ENCODE data around the gene PPP1R13B.
A peak's percentile ranks its signal among the peaks of the same experiment; 100 is the strongest.

The PPP1R13B gene

DNA sequence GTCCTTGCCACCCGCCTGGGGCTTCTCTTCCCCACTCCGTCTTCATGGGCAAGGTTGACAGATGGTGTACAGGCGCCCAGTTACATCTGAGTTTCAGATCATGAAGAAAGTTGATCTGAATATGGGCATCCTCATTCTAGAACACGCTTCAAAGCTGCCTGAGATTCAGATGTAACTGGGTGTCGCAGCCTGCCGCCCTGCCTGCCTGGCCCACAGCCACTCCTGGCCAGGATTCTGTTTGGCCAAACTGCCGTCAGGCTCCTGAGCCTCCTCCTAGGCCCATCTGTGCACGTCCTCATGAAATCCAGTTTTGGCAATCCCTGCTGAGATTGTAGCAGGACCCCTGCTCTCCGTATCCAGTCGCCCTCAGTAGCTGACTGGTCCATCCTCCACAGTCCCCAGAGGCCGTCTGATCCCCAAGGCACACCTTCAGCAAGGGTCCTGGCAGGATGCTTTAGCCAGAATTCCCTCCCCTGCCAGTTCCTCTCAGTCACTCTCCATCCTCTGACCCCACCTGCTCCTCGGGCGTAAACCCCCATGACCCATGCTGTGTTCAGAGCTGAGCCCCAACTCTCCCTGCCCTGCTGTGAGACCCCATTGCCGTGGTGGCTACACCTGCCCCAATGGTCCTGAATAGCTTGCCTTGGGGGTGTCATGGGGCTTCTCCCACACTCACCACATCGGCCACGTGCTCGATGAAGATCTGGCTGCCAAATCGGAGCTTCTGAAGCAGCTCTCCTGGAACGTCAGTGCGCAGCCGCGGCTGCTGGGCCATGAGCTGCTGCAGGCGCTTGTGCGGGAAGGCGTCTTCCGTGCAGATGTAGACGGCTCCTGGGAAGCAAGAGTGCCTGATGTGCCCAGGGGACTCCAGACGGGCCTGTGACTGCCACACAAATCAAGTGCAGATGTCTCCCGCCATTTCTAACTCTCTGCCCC, 144.6 kb downstream of the PPP1R13B start:
- H3K4ac ChIP-seq (ENCODE audit: low read length) = no peak overlapping the region
- no CpG with 5 or more reads among the region's 29 CpGs for WGBS, 2 donors (ENCODE audit: extremely low coverage in 2 of 2, insufficient read length in 2 of 2, insufficient replicate concordance in 1 of 2)
- peaks cover 0 to 29% of the 10 kb centered on the region in 2 donors for H3K4me1 ChIP-seq (ENCODE audit: control insufficient read depth in 2 of 2, insufficient read depth in 1 of 2, low read depth in 1 of 2, low read length in 2 of 2)
- H2AK5ac ChIP-seq (ENCODE audit: low read depth, low read length) = no peak overlapping the region
- no peaks in the 10 kb centered on the region for H3K9me3 ChIP-seq (replicated peaks in 1 of 2; ENCODE audit: control insufficient read depth in 2 of 2, insufficient read depth in 1 of 2, low read depth in 1 of 2, low read length in 2 of 2)
- H3K9ac ChIP-seq (ENCODE audit: low read depth, low read length, poor library complexity) = peak overlapping the region; percentile 45
- H3K27me3 ChIP-seq (ENCODE audit: control insufficient read depth in 3 of 3, insufficient read depth in 3 of 3, low read depth in 1 of 3, low read length in 3 of 3) = no peaks in the 10 kb centered on the region
- no peak for DNase-seq (ENCODE audit: low spot score)
- H3K79me1 ChIP-seq (ENCODE audit: low read depth, low read length) = peaks cover 7% of the 10 kb centered on the region
- H3K4me3 ChIP-seq (ENCODE audit: low read length in 2 of 2) = no peak overlapping the region
- H2BK5ac ChIP-seq (ENCODE audit: low read length) = no peak overlapping the region
- H2AFZ ChIP-seq (ENCODE audit: low read length) = no peak overlapping the region
- H3K23ac ChIP-seq (ENCODE audit: low read depth, low read length, poor library complexity) = peak overlapping the region; percentile 22
- peaks cover 65 to 96% of the 10 kb centered on the region in 2 donors for H3K36me3 ChIP-seq (replicated peaks in 1 of 2; ENCODE audit: control insufficient read depth in 2 of 2, insufficient read depth in 2 of 2, low read length in 2 of 2)
- no peak overlapping the region for H2BK12ac ChIP-seq (ENCODE audit: low read length)
- H4K91ac ChIP-seq (ENCODE audit: low read depth, low read length, poor library complexity) = no peak overlapping the region
- no peak overlapping the region for H3K4me2 ChIP-seq (ENCODE audit: insufficient read depth, low read length, poor library complexity, severe bottlenecking)
- H3K14ac ChIP-seq (ENCODE audit: low read length) = no peak overlapping the region
- H3K18ac ChIP-seq (ENCODE audit: low read length) = no peak overlapping the region
- no peak overlapping the region for H3K27ac ChIP-seq (replicated peaks; ENCODE audit: low read length)
- no peak overlapping the region for H2BK15ac ChIP-seq (ENCODE audit: low read length)
- no peak overlapping the region for H2BK120ac ChIP-seq (ENCODE audit: low read depth, low read length)
- H4K8ac ChIP-seq (ENCODE audit: low read depth, low read length) = no peak overlapping the region

DNA sequence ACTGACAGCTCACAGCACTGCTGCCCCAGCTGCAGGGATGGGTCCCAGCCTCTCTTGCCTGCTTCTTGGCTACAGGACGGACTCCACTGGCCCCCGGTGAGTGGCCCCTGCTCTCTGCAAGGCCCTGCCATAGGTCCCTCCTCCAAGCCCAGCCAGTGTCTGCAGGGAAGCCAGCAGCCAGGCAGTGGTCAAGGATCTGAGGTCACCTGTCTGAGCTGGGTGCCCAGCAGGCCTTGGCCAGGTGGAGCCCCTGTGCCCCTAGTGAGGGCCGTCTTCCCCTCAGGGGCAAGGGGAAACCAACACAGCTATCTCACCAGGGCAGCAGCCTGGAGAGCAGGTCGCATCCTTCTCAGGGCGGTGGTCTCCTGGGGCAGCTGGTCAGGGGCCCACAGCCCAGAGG, 145.3 kb downstream of the PPP1R13B start:
- Histone ChIP-seq H3K36me3 (replicated peaks in 1 of 2; ENCODE audit: control insufficient read depth in 2 of 2, insufficient read depth in 2 of 2, low read length in 2 of 2) (peaks cover 62 to 96% of the 10 kb centered on the region in 2 donors), H2BK120ac (ENCODE audit: low read depth, low read length) (no peak overlapping the region), H2BK15ac (ENCODE audit: low read length) (no peak overlapping the region), H2BK5ac (ENCODE audit: low read length) (no peak overlapping the region), H4K8ac (ENCODE audit: low read depth, low read length) (no peak overlapping the region), H3K23ac (ENCODE audit: low read depth, low read length, poor library complexity) (no peak overlapping the region), H3K79me1 (ENCODE audit: low read depth, low read length) (peaks cover 10% of the 10 kb centered on the region), H3K4me1 (ENCODE audit: control insufficient read depth in 2 of 2, insufficient read depth in 1 of 2, low read depth in 1 of 2, low read length in 2 of 2) (peaks cover 0 to 29% of the 10 kb centered on the region in 2 donors), H3K4me2 (ENCODE audit: insufficient read depth, low read length, poor library complexity, severe bottlenecking) (no peak overlapping the region), H3K14ac (ENCODE audit: low read length) (no peak overlapping the region), H4K91ac (ENCODE audit: low read depth, low read length, poor library complexity) (no peak overlapping the region), H3K9me3 (replicated peaks in 1 of 2; ENCODE audit: control insufficient read depth in 2 of 2, insufficient read depth in 1 of 2, low read depth in 1 of 2, low read length in 2 of 2) (no peaks in the 10 kb centered on the region), H3K9ac (ENCODE audit: low read depth, low read length, poor library complexity) (no peak overlapping the region), H3K27me3 (ENCODE audit: control insufficient read depth in 3 of 3, insufficient read depth in 3 of 3, low read depth in 1 of 3, low read length in 3 of 3) (no peaks in the 10 kb centered on the region), H3K18ac (ENCODE audit: low read length) (no peak overlapping the region), H2AK5ac (ENCODE audit: low read depth, low read length) (no peak overlapping the region), H2BK12ac (ENCODE audit: low read length) (no peak overlapping the region), H3K4ac (ENCODE audit: low read length) (no peak overlapping the region), H3K27ac (replicated peaks; ENCODE audit: low read length) (no peak overlapping the region), H2AFZ (ENCODE audit: low read length) (no peak overlapping the region), H3K4me3 (ENCODE audit: low read length in 2 of 2) (no peak overlapping the region)
- DNase-seq (ENCODE audit: low spot score) = no peak
- no CpG with 5 or more reads among the region's 5 CpGs for WGBS, 2 donors (ENCODE audit: extremely low coverage in 2 of 2, insufficient read length in 2 of 2, insufficient replicate concordance in 1 of 2)

- Histone ChIP-seq H2BK15ac (ENCODE audit: low read length) (no peak overlapping the region), H2BK12ac (ENCODE audit: low read length) (no peak overlapping the region), H3K27ac (replicated peaks; ENCODE audit: low read length) (no peak overlapping the region), H3K14ac (ENCODE audit: low read length) (peak overlapping the region; percentile 82), H3K4me1 (ENCODE audit: control insufficient read depth in 2 of 2, insufficient read depth in 1 of 2, low read depth in 1 of 2, low read length in 2 of 2) (peaks cover 0 to 34% of the 10 kb centered on the region in 2 donors), H3K4ac (ENCODE audit: low read length) (no peak overlapping the region), H3K9me3 (replicated peaks in 1 of 2; ENCODE audit: control insufficient read depth in 2 of 2, insufficient read depth in 1 of 2, low read depth in 1 of 2, low read length in 2 of 2) (no peaks in the 10 kb centered on the region), H2BK120ac (ENCODE audit: low read depth, low read length) (no peak overlapping the region), H2BK5ac (ENCODE audit: low read length) (no peak overlapping the region), H3K79me1 (ENCODE audit: low read depth, low read length) (peaks cover 10% of the 10 kb centered on the region), H2AFZ (ENCODE audit: low read length) (no peak overlapping the region), H4K91ac (ENCODE audit: low read depth, low read length, poor library complexity) (no peak overlapping the region), H3K18ac (ENCODE audit: low read length) (no peak overlapping the region), H3K4me3 (ENCODE audit: low read length in 2 of 2) (no peak overlapping the region), H3K9ac (ENCODE audit: low read depth, low read length, poor library complexity) (peak overlapping the region; percentile 34), H2AK5ac (ENCODE audit: low read depth, low read length) (no peak overlapping the region), H3K4me2 (ENCODE audit: insufficient read depth, low read length, poor library complexity, severe bottlenecking) (no peak overlapping the region), H3K36me3 (replicated peaks in 1 of 2; ENCODE audit: control insufficient read depth in 2 of 2, insufficient read depth in 2 of 2, low read length in 2 of 2) (peaks cover 58 to 96% of the 10 kb centered on the region in 2 donors), H4K8ac (ENCODE audit: low read depth, low read length) (no peak overlapping the region), H3K23ac (ENCODE audit: low read depth, low read length, poor library complexity) (peak overlapping the region; percentile 18), H3K27me3 (ENCODE audit: control insufficient read depth in 3 of 3, insufficient read depth in 3 of 3, low read depth in 1 of 3, low read length in 3 of 3) (no peaks in the 10 kb centered on the region)
- no CpG with 5 or more reads among the region's 21 CpGs for WGBS, 2 donors (ENCODE audit: extremely low coverage in 2 of 2, insufficient read length in 2 of 2, insufficient replicate concordance in 1 of 2)
- DNase-seq (ENCODE audit: low spot score) = no peak
Measured at GRCh38 chr14:103700753-103701490, 146.5 kb downstream of the PPP1R13B start.
